K562 (cell line): ENCODE data around the gene PI16. TPM values are rescaled to one million over a fixed set of nuclear protein-coding genes. Genes with fewer than 3 reads are reported as not detected.
A peak's percentile ranks its signal among the peaks of the same experiment; 100 is the strongest.

Experiments used
- ATAC-seq: fragments of 200-7000 bp; cut with Tn5 transposase; 3 replicates; pipeline ENCODE4 v1.9.1; 2020; ENCODE audit warnings: moderate library complexity
- BruUV-seq: library from RNA; stranded (reverse); fragments of 400-500 nt; replicated peaks from 2 replicates; lab custom pipeline; 2021; lab: Mats Ljungman, UMichigan
- CTCF ChIA-PET: fragments of 300-600 bp; formaldehyde crosslinking; extraction: SDS; loops from one replicate; lab custom pipeline; 2021; ENCODE audit warnings: low intra/inter-chr PET ratio; lab: Yijun Ruan, JAX
- POLR2A ChIA-PET: fragments of 300-600, 350-650 bp; sonication (Branson Sonifier 250); formaldehyde crosslinking; extraction: SDS; loops from one replicate; lab custom pipeline; 2021; ENCODE audit warnings: antibody characterized with exemption, inconsistent platforms; lab: Yijun Ruan, JAX
- DNase-seq, 4 experiments: peaks; one replicate each; pipeline versions ENCODE4 v3.0.0 to v3.0.0-alpha.2; 2011 to 2018; ENCODE audit warnings: low spot score in 3 of 4, mixed read lengths in 3 of 4; ENCODE audit errors: extremely low read depth in 1 of 4
- FAIRE-seq: peaks from 2 replicates; lab custom pipeline; 2011; peaks lifted over from hg19 to GRCh38; lab: Jason Lieb, UNC
- H2AFZ ChIP-seq: 2 replicates; pipeline ENCODE4 v1.6.0; 2011; ENCODE audit warnings: low read depth, low read length, control low read depth, inconsistent platforms
- H3K27ac ChIP-seq: fragments of 200-600 bp; 3 replicates; pipeline ENCODE4 v1.8.0; 2011; ENCODE audit warnings: low read depth, mild to moderate bottlenecking, control low read depth, inconsistent platforms, low read length, moderate library complexity, mixed read lengths; ENCODE audit errors: extremely low read depth
- H3K27me3 ChIP-seq, 2 experiments: fragments of 300-600 bp in 1 of 2; 2 replicates in 1 of 2; 3 replicates in 1 of 2; pipeline versions ENCODE4 v1.6.0 to v1.8.0; 2011; ENCODE audit warnings: inconsistent platforms in 2 of 2, low read length in 2 of 2, mild to moderate bottlenecking in 1 of 2, mixed read lengths in 1 of 2, moderate library complexity in 1 of 2; ENCODE audit not compliant: control insufficient read depth in 2 of 2, insufficient read depth in 2 of 2
- H3K36me3 ChIP-seq: fragments of 300-600 bp; 3 replicates; pipeline ENCODE4 v1.8.0; 2011; ENCODE audit warnings: mild to moderate bottlenecking, low read length, inconsistent platforms; ENCODE audit not compliant: control insufficient read depth, insufficient read depth
- H3K4me1 ChIP-seq, 2 experiments: fragments of 200-600 bp in 1 of 2; replicated peaks in 1 of 2; 2 replicates in 1 of 2; 3 replicates in 1 of 2; pipeline versions ENCODE4 v1.5.1 to v1.8.0; 2011; ENCODE audit warnings: inconsistent platforms in 2 of 2, low read length in 2 of 2, mild to moderate bottlenecking in 1 of 2, mixed read lengths in 1 of 2, moderate library complexity in 1 of 2; ENCODE audit not compliant: control insufficient read depth in 2 of 2, insufficient read depth in 2 of 2
- H3K4me2 ChIP-seq: 2 replicates; pipeline ENCODE4 v1.6.1; 2011; ENCODE audit warnings: low read length, control low read depth, inconsistent platforms, mixed read lengths; ENCODE audit not compliant: insufficient read depth
- H3K4me3 ChIP-seq: fragments of 200-600 bp; sonication (generic), shearing (Covaris generic); 2 replicates; pipeline ENCODE4 v1.5.1; 2016; ENCODE audit warnings: control low read depth, inconsistent platforms
- H3K79me2 ChIP-seq: fragments of 200-600 bp; 3 replicates; pipeline ENCODE4 v1.8.0; 2011; ENCODE audit warnings: low read length, inconsistent platforms; ENCODE audit not compliant: control insufficient read depth, insufficient read depth
- H3K9ac ChIP-seq, 2 experiments: 2 replicates each; pipeline versions ENCODE4 v1.6.0 to v1.6.1; 2011; ENCODE audit warnings: low read depth in 2 of 2, low read length in 2 of 2, control low read depth in 1 of 2, inconsistent platforms in 1 of 2, mild to moderate bottlenecking in 1 of 2, mixed read lengths in 1 of 2; ENCODE audit not compliant: insufficient read depth in 1 of 2
- H3K9me1 ChIP-seq: one replicate; pipeline ENCODE4 v1.6.0; 2011; ENCODE audit warnings: inconsistent platforms, mild to moderate bottlenecking, low read length, moderate library complexity; ENCODE audit not compliant: control insufficient read depth, insufficient read depth
- H3K9me3 ChIP-seq: replicated peaks from 2 replicates; pipeline ENCODE4 v1.5.1; 2011; ENCODE audit warnings: low read depth, low read length, inconsistent platforms; ENCODE audit not compliant: control insufficient read depth, insufficient read depth
- H4K20me1 ChIP-seq: replicated peaks from 2 replicates; pipeline ENCODE4 v1.6.1; 2011; ENCODE audit warnings: low read length, inconsistent platforms, mixed read lengths; ENCODE audit not compliant: control insufficient read depth, insufficient read depth
- ARID1B ChIP-seq: fragments of 450-650 bp; IDR thresholded peaks from 2 replicates; pipeline ENCODE4 v1.6.1; 2016; ENCODE audit warnings: antibody characterized with exemption, mild to moderate bottlenecking, inconsistent platforms
- FOSL1 ChIP-seq: fragments of 200-800 bp; sonication (Bioruptor generic); conservative IDR thresholded peaks from 2 replicates; pipeline ENCODE4 v1.6.1; 2016; ENCODE audit warnings: missing genetic modification characterization, missing compliant biosample characterization
- GATA2 ChIP-seq: sonication (generic); formaldehyde crosslinking; IDR thresholded peaks from 2 replicates; pipeline ENCODE4 v1.4.0; 2020; ENCODE audit warnings: mild to moderate bottlenecking, missing genetic modification reagents
- KDM5B ChIP-seq: fragments of 200-600 bp; sonication (generic); IDR thresholded peaks from 2 replicates; pipeline ENCODE4 v1.6.1; 2012; ENCODE audit warnings: low read depth, mild to moderate bottlenecking, moderate library complexity, low read length, control low read depth, inconsistent platforms; ENCODE audit not compliant: insufficient replicate concordance
- MYBL2 ChIP-seq, 2 experiments: fragments of 450-650 bp in 1 of 2; sonication (generic) in 1 of 2; formaldehyde crosslinking in 1 of 2; IDR thresholded peaks; 2 replicates each; pipeline versions ENCODE4 v1.6.1 to v1.8.1; 2017 to 2022; ENCODE audit warnings: borderline replicate concordance in 1 of 2, inconsistent platforms in 1 of 2, low read depth in 1 of 2, mild to moderate bottlenecking in 1 of 2, missing genetic modification reagents in 1 of 2, moderate library complexity in 1 of 2
- PHF21A ChIP-seq: fragments of 450-650 bp; IDR thresholded peaks from 2 replicates; pipeline ENCODE4 v1.6.1; 2017; ENCODE audit warnings: low read depth, borderline replicate concordance
- TFAM ChIP-seq: fragments of 250-450 bp; sonication (Bioruptor Pico); conservative IDR thresholded peaks from 2 replicates; pipeline ENCODE4 v1.5.0; 2021; ENCODE audit warnings: mild to moderate bottlenecking, moderate library complexity
- WGBS: fragments of 100-300 bp; shearing (Covaris generic); methylation state at CpG from one replicate; pipeline ENCODE4 v1.1.6; 2016; ENCODE audit warnings: low coverage, mixed read lengths; ENCODE audit not compliant: insufficient coverage; ENCODE audit errors: missing lambda C conversion rate; 5-methylcytosine and 5-hydroxymethylcytosine counted together
- in situ Hi-C: fragments of 300-500 bp; cut with MboI; formaldehyde crosslinking; loops from 4 replicates; pipeline ENCODE4 v1.15.0; 2018; ENCODE audit warnings: inconsistent platforms, mixed read lengths
- intact Hi-C: fragments of 100-400 bp; cut with micrococcal nuclease; formaldehyde crosslinking; loops from 2 replicates; pipeline ENCODE4 v1.14.2; 2022
- polyA plus RNA-seq, 8 experiments: library from polyadenylated mRNA; depleted of rRNA in 4 of 8; stranded (reverse) in 5 of 8; unstranded in 3 of 8; fragments of >200 nt; fragmentation: Nextera tagmentation in 2 of 8; fragmentation: Illumina TruSeq in 1 of 8; extraction: Ambion mirVana in 2 of 8; extraction: Trizol in 1 of 8; gene quantifications; 2 replicates each; pipeline versions ENCODE4 v1.2.1 to v1.2.3, GENCODE V29; 2011 to 2014; ENCODE audit warnings: inconsistent platforms in 1 of 8, missing spikeins in 1 of 8
- total RNA-seq, 7 experiments: library from RNA; depleted of rRNA in 6 of 7; stranded (reverse); fragments of >200 nt in 6 of 7; fragmentation: Illumina TruSeq in 2 of 7; extraction: Trizol in 2 of 7; gene quantifications; 2 replicates each; pipeline versions ENCODE4 v1.2.1 to v1.2.3, GENCODE V29; 2011 to 2021; ENCODE audit warnings: low replicate concordance in 1 of 7

The PI16 gene
- total and polyA plus RNA-seq, 9 of the 15 experiments (the other 6 are each of a cell fraction or from before 2014, with no cell fraction given): 0.06 to 0.18 TPM; not detected in 7

DNA sequence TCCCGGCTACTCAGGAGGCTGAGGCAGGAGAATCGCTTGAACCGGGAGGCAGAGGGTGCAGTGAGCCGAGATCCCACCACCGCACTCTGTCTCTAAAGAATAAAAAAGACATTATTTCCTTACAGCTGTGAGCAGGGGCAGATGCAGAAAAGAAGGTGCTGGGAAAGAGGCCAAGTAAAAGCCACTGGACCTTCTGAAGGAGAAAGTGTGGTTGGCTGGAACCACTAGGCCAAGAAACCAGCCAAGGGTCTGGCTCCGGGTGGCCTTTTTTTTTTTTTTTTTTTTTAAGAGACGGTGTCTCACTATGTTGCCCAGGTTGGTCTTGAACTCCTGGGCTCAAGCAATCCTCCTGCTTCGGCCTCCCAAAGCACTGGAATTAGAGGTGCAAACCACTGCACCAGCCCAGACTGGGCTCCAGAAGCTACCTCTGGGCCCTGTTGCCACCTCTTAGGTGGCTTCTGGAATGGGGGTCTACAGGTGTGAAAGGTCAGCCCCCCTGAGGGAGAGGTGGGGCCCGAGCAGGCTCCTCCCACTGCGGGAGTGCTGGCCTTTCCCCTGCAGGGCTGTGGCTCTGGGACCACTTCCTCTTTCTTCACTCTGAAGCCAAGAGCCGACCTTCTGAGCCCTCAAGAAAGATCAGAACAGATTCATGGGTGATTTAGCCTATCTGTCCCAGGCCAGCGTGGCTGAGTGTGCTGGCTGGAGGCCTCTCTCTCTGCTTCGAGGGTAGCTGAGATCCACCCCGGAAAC, 50.7 kb downstream of the PI16 start, which contains the start of gene FGD2 (continued):
- TF ChIP-seq TFAM (CRISPR knock-in tag) (no peak), PHF21A (no peak; the same call in 1 of the 2 replicates), MYBL2 (IDR thresholded peaks at IDR 0.05; ENCODE audit: low read depth) (no peak), MYBL2 (CRISPR knock-in tag; IDR thresholded peaks at IDR 0.05; ENCODE audit: borderline replicate concordance) (no peak), ARID1B (peak; percentile 41; the same call in 1 of the 2 replicates)

DNA sequence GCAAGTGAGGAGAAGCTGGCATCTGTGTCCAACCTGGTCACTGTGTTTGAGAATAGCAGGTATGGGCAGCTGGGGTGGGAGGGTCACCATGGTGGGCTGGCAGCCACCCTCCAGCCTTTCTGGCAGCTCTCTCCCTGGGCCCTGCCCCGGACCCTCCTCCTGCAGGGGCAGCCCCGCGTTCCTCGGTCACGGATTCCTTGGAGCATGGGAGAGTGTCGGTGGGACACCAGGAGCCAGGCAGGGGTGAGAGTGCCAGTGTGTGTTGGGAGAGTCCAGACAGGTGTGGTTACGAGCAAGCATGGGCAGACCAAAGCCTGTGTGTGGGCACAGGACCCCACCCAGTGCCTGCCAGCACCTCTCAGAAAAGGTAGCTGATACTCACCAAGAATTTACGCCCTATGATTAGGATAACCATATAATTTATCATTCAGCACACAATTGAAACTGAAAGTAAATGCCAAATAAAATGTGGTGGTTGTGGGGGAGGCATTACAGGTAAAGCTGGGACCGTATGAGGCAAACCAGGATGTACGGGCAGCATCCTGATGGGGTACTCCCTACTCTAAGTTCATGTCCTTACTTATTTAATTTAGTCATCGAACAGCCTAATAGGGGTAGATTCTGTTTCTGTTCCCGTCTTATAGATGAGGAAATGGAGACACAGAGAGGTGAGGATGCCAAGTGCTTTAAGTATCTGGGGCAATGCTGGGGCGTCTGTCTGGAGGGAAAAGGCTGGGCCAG, 51.5 kb downstream of the PI16 start:
- peaks cover 3% of the 10 kb centered on the region; the same call in 1 of the 2 replicates for H4K20me1 ChIP-seq
- H3K27ac ChIP-seq: no peak overlapping the region
- no peaks in the 10 kb centered on the region for H3K9me3 ChIP-seq
- no peaks in the 10 kb centered on the region for H3K36me3 ChIP-seq
- H3K4me2 ChIP-seq: peak overlapping the region; percentile 0; the same call in 1 of the 2 replicates
- ChIA-PET POLR2A (interaction anchor here (0.6 to 2.1 kb wide), 8 partner anchors 8 to 550 kb away, joined by 3 to 14 read pairs (median 3); no protein-coding TSS in a partner anchor), CTCF (no interaction called here)
- H2AFZ ChIP-seq: no peak overlapping the region
- no peaks in the 10 kb centered on the region for H3K9me1 ChIP-seq
- peak overlapping the region in 1 of 2 experiments; percentile 81; a peak in 2 of 4 replicates for H3K9ac ChIP-seq
- H3K79me2 ChIP-seq: no peaks in the 10 kb centered on the region
- intact Hi-C loops (loop anchor here (10.0 kb wide), 1 partner anchor 391 kb away; no protein-coding TSS in a partner anchor), in situ Hi-C loops (loop anchor here (25.0 kb wide), 1 partner anchor 1481 kb away; no protein-coding TSS in a partner anchor)
- ATAC-seq (no peak), FAIRE-seq (no peak), DNase-seq (no peak)
- H3K27me3 ChIP-seq: peaks cover 22 to 62% of the 10 kb centered on the region in 2 experiments; a peak in 4 of 5 replicates
- no peak overlapping the region for H3K4me3 ChIP-seq
- 37% methylated on average over 13 of the region's 13 CpGs for WGBS
- H3K4me1 ChIP-seq: peaks cover 2 to 12% of the 10 kb centered on the region in 2 experiments; a peak in 4 of 5 replicates
- BruUV-seq: no TSS peak
- TF ChIP-seq GATA2 (CRISPR knock-in tag): 0 out of 2 replicates have a peak, but pooled peaks have one; percentile 3
- TF ChIP-seq FOSL1 (tag): no peak
- peak; percentile 30 for TF ChIP-seq KDM5B
